NCI-H146 treated with DMSO at 0.1 percent for 48 hours (cell line): ENCODE measurements around the gene TBC1D2B.
A peak's percentile ranks its signal among the peaks of the same experiment; 100 is the strongest.
"Not testable (repeated sequence)": the region's sequence is repeated elsewhere in the genome, so short reads cannot be mapped to it uniquely, and the experiment has no call there.

Experiments used
- DNase-seq: peaks from one replicate; lab custom pipeline; 2025; ENCODE audit not compliant: unreplicated experiment; lab: John Stamatoyannopoulos, UW

TBC1D2B gene

DNA sequence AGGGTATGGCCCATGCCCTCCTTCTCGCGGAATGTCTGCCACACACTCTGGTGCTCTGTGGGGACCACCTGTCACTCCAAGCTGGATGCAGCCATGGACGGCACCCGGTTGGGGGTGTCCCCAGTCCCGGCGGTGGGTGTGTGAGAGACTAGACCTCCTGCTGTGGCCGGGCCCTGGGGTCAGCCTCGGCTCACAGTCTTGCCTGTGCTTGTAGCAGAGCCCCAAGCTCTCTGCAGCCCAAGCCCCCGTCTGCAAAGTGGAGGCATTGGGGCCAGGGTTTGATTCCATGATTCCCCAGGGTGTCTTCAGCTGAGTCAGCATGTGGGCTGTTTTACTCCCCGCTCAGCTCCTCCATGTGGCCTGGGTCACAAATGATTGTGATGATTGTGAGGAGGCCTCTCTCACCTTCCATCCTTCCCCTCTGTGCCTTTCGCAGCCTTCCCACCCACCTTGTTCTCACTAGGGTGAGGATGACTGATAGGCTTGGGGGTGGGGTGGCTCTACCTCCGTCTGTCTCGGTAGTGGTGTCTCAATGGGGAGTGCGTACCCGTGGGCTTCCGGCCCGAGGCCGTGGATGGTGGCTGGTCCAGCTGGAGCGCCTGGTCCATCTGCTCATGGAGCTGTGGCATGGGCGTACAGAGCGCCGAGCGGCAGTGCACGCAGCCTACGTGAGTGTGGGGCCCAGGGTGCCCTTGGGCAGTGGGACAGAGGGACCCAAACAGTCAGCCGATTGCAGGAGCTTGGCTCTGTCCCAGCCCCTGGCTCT lies 100.6 kb downstream of the TBC1D2B start:
- DNase-seq, result not testable (repeated sequence)

GRCh38 chr15:77976095-77976450 lies 101.4 kb downstream of the TBC1D2B start:
- DNase-seq, result not testable (repeated sequence)

GRCh38 chr15:77975332-77976094 lies 102.0 kb downstream of the TBC1D2B start:
- DNase-seq, result no peak

- no peak for DNase-seq
Observed at GRCh38 chr15:77974416-77975331, 102.8 kb downstream of the TBC1D2B start.

- no peak for DNase-seq
Observed at GRCh38 chr15:77974098-77974414, 103.5 kb downstream of the TBC1D2B start.

DNA sequence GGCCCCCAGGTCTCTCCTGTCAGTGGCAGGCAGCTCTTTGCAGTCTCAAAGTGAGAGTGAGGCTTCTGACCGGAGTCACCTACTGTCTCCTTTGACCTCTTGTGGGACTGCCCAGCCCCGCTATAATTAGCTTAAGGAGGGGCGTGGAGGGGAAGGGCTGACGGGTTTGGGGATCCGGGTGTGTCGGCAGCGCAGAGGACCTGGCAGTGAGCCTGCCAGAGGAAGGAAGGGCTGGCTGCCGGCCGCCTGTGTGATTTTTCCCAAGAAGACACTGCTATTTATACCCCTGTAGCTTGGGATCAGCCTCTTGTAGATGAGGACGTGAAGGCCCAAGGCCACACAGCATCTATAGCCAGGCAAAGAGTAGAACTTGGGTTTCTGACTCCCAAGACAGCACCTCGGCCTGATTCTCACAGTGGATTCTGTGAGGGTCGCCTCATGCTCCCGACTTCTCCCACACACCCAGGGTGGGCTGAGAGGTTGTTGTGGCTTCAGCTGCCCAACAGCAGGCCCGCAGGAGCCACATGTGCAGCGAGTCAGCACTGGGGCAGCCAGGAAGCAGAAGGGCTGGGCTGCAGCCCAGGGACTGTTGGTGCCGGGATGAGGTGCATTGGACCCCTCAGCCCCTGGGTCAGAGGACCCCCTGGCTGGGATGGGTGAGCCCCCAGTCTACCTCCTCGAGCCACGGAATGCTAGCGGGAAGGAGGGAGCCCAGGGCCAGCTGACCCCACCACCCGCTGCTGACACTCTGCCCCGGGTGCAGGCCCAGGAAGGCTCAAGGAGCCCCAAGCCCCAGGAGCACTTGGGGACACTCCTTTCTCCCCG lies 104.0 kb downstream of the TBC1D2B start:
- DNase-seq, result not testable (repeated sequence)

- not testable (repeated sequence) for DNase-seq
Observed at GRCh38 chr15:77972706-77973105, 104.8 kb downstream of the TBC1D2B start.

DNA sequence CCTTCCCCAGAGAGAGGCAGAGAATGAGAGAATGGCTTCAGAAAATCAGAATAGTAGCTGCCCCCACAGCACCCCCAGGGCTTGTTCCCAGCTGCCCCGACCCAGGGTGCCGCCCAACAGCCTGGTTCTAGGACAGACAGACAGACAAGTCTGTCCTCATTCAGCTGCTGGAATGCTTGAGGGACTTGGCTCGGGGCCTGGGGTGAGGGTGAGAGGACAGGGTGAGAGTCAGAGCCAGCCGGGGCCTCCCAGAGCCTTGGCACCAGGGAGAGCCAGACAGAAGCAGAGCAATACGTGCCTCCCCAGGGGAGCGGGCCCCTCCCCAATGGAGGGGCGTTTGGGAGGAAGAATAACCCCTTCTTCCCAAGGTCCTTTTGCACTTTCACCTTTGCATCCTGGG lies 105.6 kb downstream of the TBC1D2B start:
- not testable (repeated sequence) for DNase-seq

GRCh38 chr15:77970813-77971360 lies 106.6 kb downstream of the TBC1D2B start:
- DNase-seq, result not testable (repeated sequence)

GRCh38 chr15:77969055-77969454 lies 108.5 kb downstream of the TBC1D2B start:
- no peak for DNase-seq

- no peak for DNase-seq
Observed at GRCh38 chr15:77967798-77968197, 109.7 kb downstream of the TBC1D2B start.

GRCh38 chr15:77967235-77967615 lies 110.3 kb downstream of the TBC1D2B start:
- DNase-seq, result not testable (repeated sequence)

DNA sequence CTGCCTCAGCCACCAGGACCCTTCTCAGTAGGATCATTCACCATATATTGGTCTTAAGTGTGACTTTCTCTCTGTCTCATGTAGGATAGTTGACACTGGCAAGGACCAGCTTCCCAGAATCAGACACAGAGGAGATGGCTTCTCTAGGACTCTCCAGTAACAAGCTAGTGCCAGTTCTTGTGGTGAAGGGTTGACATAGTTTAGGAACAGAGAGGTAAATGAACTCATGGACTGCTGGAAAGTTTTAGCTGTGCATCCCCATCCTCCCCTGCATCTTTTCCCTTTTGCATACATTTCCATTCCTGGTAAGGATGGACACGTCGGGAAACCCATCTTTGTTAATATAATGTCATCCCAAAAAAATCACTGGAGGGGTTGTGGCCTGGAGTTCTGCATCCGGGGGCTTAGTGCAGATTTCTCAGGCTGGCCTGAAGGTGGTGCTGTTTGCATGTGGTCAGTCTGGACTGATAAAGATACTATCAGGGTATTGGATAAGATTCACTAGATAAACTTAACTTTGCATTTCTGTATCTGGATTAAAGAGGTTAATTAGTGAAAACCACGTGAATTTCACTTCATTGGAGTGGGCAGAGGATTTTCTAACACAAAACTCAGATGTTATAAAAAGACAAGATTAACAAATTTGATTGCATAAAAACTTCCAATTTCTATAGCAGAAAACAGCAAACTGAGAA lies 110.8 kb downstream of the TBC1D2B start:
- peak; percentile 12 for DNase-seq

DNA sequence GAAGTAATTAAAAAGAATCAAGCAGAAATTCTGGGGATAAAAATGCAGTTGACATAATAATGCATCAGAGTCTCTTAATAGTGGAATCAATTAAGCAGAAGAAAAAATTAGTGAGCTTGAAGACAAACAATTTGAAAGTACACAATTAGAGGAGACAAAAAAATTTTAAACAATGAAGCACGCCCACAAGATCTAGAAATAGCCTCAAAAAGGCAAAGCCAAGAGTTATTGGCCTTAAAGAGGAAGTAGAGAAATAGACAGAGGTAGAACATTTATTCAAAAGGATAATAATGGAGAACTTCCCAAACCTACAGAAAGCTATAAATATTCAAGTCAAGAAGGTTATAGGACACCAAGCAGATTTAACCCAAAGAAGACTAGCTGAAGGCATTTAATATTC lies 113.3 kb downstream of the TBC1D2B start:
- no peak for DNase-seq

GRCh38 chr15:77959432-77959879 lies 118.1 kb downstream of the TBC1D2B start:
- peak; percentile 5 for DNase-seq

- DNase-seq, result not testable (repeated sequence)
Observed at GRCh38 chr15:77958716-77959431, 118.6 kb downstream of the TBC1D2B start.

DNA sequence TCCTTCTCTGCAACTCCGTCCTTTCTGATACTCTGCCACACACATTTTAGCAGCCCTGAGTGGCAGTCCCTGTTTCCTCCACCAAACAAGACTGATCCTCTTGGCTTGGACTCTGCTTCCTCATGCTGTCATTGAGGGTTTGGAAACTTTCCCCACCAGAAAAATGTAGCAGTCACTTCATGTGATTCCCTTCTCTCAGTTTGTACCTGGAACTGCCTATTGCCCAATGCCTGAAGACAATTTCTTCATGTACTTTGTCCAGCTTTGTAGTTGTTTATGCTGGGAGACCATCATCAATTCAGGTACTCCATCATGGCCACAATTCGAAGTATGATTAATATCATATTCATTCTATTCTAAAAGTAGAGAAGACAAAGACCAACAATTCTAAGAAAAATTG lies 119.5 kb downstream of the TBC1D2B start:
- not testable (repeated sequence) for DNase-seq

- DNase-seq, result not testable (repeated sequence)
Observed at GRCh38 chr15:77953926-77954325, 123.6 kb downstream of the TBC1D2B start.

GRCh38 chr15:77952928-77953446 lies 124.5 kb downstream of the TBC1D2B start:
- DNase-seq, result not testable (repeated sequence)
